MM.1S (cell line): ENCODE results near the gene MNT.

Experiments used
- EZH2 ChIP-seq: fragments of 300-600 bp; sonication (generic); optimal IDR thresholded peaks from 2 replicates; pipeline ENCODE3; 2017; ENCODE audit warnings: low read depth, mild to moderate bottlenecking, antibody characterized with exemption, low read length, mixed read lengths
- EZH2phosphoT487 ChIP-seq: fragments of 300-600 bp; sonication (generic); IDR thresholded peaks from 2 replicates; pipeline ENCODE4 v1.6.1; 2018; ENCODE audit warnings: antibody characterized with exemption, low read length
- TF ChIP-seq, protein P1 (sequence below): fragments of 300-600 bp; sonication (generic); IDR thresholded peaks from 2 replicates; pipeline ENCODE4 v1.5.1; 2016; ENCODE audit warnings: antibody characterized with exemption, low read length, mixed read lengths

DNA sequence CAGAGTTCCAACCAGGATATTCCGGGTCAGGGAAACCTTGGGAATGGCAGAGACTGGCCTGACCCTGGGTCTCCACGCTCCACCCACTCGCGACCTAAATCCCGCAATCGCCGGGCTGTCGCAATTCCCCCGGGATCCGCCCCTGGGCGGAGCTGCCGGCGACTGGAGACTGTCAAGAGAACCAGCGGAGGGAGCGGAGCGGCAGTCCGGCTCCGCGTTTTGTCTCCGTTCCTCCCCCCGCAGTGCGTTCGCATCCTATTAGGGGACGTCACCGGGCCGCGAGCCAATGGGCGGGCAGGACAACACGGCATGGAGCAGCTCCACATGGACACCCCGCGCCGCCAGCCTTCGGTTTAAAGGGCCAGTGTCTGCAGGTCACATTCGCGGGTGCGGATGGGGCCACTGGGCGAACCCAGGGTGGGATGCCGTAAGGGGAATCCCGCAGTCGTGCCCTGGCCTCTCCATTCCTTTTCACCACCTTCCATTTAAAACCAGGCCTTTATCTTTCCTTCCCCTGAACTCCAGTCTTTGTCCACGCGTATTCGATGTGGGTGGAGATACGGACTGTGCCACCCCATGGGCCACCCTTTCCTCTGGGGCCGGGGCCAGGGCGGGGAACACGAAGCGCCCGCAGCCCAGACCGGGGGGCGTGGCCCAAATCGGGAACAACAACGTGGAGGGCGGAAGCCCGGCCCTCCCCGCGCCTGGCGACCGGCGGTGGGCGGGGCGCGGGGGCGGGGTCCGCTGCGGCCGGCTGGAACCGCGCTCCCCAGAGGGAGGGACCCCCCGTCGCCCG is 764 bp upstream of the MNT start:
- TF ChIP-seq, protein P1, sequence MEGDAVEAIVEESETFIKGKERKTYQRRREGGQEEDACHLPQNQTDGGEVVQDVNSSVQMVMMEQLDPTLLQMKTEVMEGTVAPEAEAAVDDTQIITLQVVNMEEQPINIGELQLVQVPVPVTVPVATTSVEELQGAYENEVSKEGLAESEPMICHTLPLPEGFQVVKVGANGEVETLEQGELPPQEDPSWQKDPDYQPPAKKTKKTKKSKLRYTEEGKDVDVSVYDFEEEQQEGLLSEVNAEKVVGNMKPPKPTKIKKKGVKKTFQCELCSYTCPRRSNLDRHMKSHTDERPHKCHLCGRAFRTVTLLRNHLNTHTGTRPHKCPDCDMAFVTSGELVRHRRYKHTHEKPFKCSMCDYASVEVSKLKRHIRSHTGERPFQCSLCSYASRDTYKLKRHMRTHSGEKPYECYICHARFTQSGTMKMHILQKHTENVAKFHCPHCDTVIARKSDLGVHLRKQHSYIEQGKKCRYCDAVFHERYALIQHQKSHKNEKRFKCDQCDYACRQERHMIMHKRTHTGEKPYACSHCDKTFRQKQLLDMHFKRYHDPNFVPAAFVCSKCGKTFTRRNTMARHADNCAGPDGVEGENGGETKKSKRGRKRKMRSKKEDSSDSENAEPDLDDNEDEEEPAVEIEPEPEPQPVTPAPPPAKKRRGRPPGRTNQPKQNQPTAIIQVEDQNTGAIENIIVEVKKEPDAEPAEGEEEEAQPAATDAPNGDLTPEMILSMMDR, result no peak
- no peak for TF ChIP-seq EZH2
- no peak for TF ChIP-seq EZH2phosphoT487
